A549 (cell line): ENCODE measurements around the gene CEP135. TPM values are rescaled to one million over a fixed set of nuclear protein-coding genes. Genes with fewer than 3 reads are reported as not detected.

ENCODE experiments used
- ATAC-seq, 2 experiments: fragments of 200-7000 bp in 1 of 2; fragments of >200 bp in 1 of 2; cut with Nextera tagmentation in 1 of 2; cut with Tn5 transposase in 1 of 2; 3 replicates each; pipeline versions ENCODE4 v1.8.0 to v1.9.1; 2018 to 2020; ENCODE audit warnings: mild to moderate bottlenecking in 1 of 2, moderate library complexity in 1 of 2
- CTCF ChIA-PET: fragments of 300-600 bp; sonication (Branson Sonifier 250); formaldehyde crosslinking; extraction: SDS; loops from one replicate; lab custom pipeline; 2021; ENCODE audit warnings: antibody characterized with exemption, inconsistent platforms; lab: Yijun Ruan, JAX
- POLR2A ChIA-PET: fragments of 350-600 bp; formaldehyde crosslinking; extraction: SDS; loops from one replicate; lab custom pipeline; 2021; ENCODE audit warnings: antibody characterized with exemption, inconsistent platforms; lab: Yijun Ruan, JAX
- DNase-seq, 2 experiments: peaks; one replicate each; pipeline versions ENCODE4 v3.0.0 to v3.0.0-alpha.2; 2011 to 2016; ENCODE audit warnings: low read depth in 1 of 2, low spot score in 1 of 2
- FAIRE-seq: peaks from 2 replicates; lab custom pipeline; 2011; peaks lifted over from hg19 to GRCh38; lab: Jason Lieb, UNC
- H3K27ac ChIP-seq, 2 experiments: fragments of >200 bp; sonication (Bioruptor Twin); formaldehyde crosslinking; 3 replicates each; pipeline ENCODE4 v1.5.1; 2016 to 2017
- H3K4me1 ChIP-seq: fragments of >200 bp; sonication (Bioruptor Twin); formaldehyde crosslinking; 3 replicates; pipeline ENCODE4 v1.6.1; 2016
- H3K4me2 ChIP-seq: fragments of >200 bp; sonication (Bioruptor Twin); formaldehyde crosslinking; 3 replicates; pipeline ENCODE4 v1.6.1; 2016
- H3K4me3 ChIP-seq: fragments of >200 bp; sonication (Bioruptor Twin); formaldehyde crosslinking; 3 replicates; pipeline ENCODE4 v1.5.1; 2016
- H3K9me3 ChIP-seq: fragments of >200 bp; sonication (Bioruptor Twin); formaldehyde crosslinking; 3 replicates; pipeline ENCODE4 v1.6.1; 2016
- ATOH8 ChIP-seq: fragments of 250-450 bp; sonication (Bioruptor Pico); IDR thresholded peaks from 2 replicates; pipeline ENCODE4 v1.5.0; 2020; ENCODE audit warnings: low read depth, mild to moderate bottlenecking, moderate library complexity
- BHLHE40 ChIP-seq: IDR thresholded peaks from 2 replicates; pipeline ENCODE4 v1.6.1; 2012; ENCODE audit warnings: low read depth, low read length, inconsistent platforms
- CBX2 ChIP-seq: fragments of 200-600 bp; sonication (generic); IDR thresholded peaks from 2 replicates; pipeline ENCODE4 v1.6.1; 2016; ENCODE audit warnings: low read depth, mild to moderate bottlenecking, borderline replicate concordance
- CEBPB ChIP-seq, 2 experiments: fragments of >200 bp in 1 of 2; sonication (Bioruptor Twin) in 1 of 2; formaldehyde crosslinking in 1 of 2; IDR thresholded peaks; 2 replicates each; pipeline ENCODE4 v1.6.1; 2012 to 2016
- CHD4 ChIP-seq: fragments of 200-600 bp; sonication (generic); IDR thresholded peaks from 2 replicates; pipeline ENCODE4 v1.6.1; 2016; ENCODE audit warnings: antibody characterized with exemption, mild to moderate bottlenecking, borderline replicate concordance
- CTCF ChIP-seq: fragments of >200 bp; sonication (Bioruptor Twin); formaldehyde crosslinking; IDR thresholded peaks from 3 replicates; pipeline ENCODE4 v1.5.1; 2016
- E2F6 ChIP-seq: IDR thresholded peaks from 2 replicates; pipeline ENCODE4 v1.6.1; 2012; ENCODE audit warnings: low read depth, borderline replicate concordance
- EHF ChIP-seq: fragments of 250-450 bp; sonication (Bioruptor Pico); IDR thresholded peaks from 2 replicates; pipeline ENCODE4 v1.5.0; 2020; ENCODE audit warnings: mild to moderate bottlenecking
- EHMT2 ChIP-seq: fragments of 200-600 bp; sonication (generic); IDR thresholded peaks from 2 replicates; pipeline ENCODE4 v1.6.1; 2016; ENCODE audit warnings: antibody characterized with exemption, low read depth, mild to moderate bottlenecking, moderate library complexity
- FOXS1 ChIP-seq: fragments of 250-450 bp; sonication (Bioruptor Pico); IDR thresholded peaks from 2 replicates; pipeline ENCODE4 v1.5.0; 2020; ENCODE audit warnings: mild to moderate bottlenecking, moderate library complexity
- GATA3 ChIP-seq: IDR thresholded peaks from 2 replicates; pipeline ENCODE4 v1.6.1; 2012; ENCODE audit warnings: borderline replicate concordance
- HEYL ChIP-seq: fragments of 250-450 bp; sonication (Bioruptor Pico); IDR thresholded peaks from 2 replicates; pipeline ENCODE4 v1.8.0; 2021; ENCODE audit warnings: mild to moderate bottlenecking, moderate library complexity
- HOXA7 ChIP-seq: fragments of 250-450 bp; sonication (Bioruptor Pico); IDR thresholded peaks from 2 replicates; pipeline ENCODE4 v1.5.0; 2020; ENCODE audit warnings: mild to moderate bottlenecking, moderate library complexity
- HOXB5 ChIP-seq: fragments of 250-450 bp; sonication (Bioruptor Pico); IDR thresholded peaks from 2 replicates; pipeline ENCODE4 v1.5.0; 2020; ENCODE audit warnings: mild to moderate bottlenecking, moderate library complexity
- JUN ChIP-seq, 2 experiments: fragments of >200 bp; sonication (Bioruptor Twin); formaldehyde crosslinking; IDR thresholded peaks; 2 replicates in 1 of 2; 3 replicates in 1 of 2; pipeline ENCODE4 v1.6.1; 2016 to 2017
- KDM1A ChIP-seq: fragments of 200-600 bp; sonication (generic); IDR thresholded peaks from 2 replicates; pipeline ENCODE4 v1.6.1; 2016; ENCODE audit warnings: low read depth, mild to moderate bottlenecking
- MAX ChIP-seq: IDR thresholded peaks from 2 replicates; pipeline ENCODE4 v1.6.1; 2012
- MAZ ChIP-seq: fragments of 150-350 bp; IDR thresholded peaks from 2 replicates; pipeline ENCODE4 v1.6.1; 2014; ENCODE audit warnings: antibody characterized with exemption, low read depth, low read length, borderline replicate concordance
- NPAS2 ChIP-seq: fragments of 250-450 bp; sonication (Bioruptor Pico); IDR thresholded peaks from 2 replicates; pipeline ENCODE4 v1.8.0; 2022; ENCODE audit warnings: mild to moderate bottlenecking, moderate library complexity, borderline replicate concordance
- NR3C1 ChIP-seq: fragments of >200 bp; sonication (Bioruptor Twin); formaldehyde crosslinking; IDR thresholded peaks from 3 replicates; pipeline ENCODE4 v1.6.1; 2017
- POLR2A ChIP-seq: IDR thresholded peaks from 2 replicates; pipeline ENCODE4 v1.6.1; 2012; ENCODE audit warnings: mild to moderate bottlenecking, low read length
- RARB ChIP-seq: fragments of 250-450 bp; sonication (Bioruptor Pico); IDR thresholded peaks from 2 replicates; pipeline ENCODE4 v1.8.0; 2021; ENCODE audit warnings: mild to moderate bottlenecking, moderate library complexity
- RFX5 ChIP-seq: fragments of 450-650 bp; IDR thresholded peaks from 2 replicates; pipeline ENCODE4 v1.7.1; 2014; ENCODE audit warnings: antibody characterized with exemption, mild to moderate bottlenecking, moderate library complexity
- RNF2 ChIP-seq: fragments of 200-600 bp; sonication (generic); IDR thresholded peaks from 2 replicates; pipeline ENCODE4 v1.6.1; 2016; ENCODE audit warnings: low read depth, mild to moderate bottlenecking, antibody characterized with exemption, moderate library complexity, borderline replicate concordance
- SMC3 ChIP-seq: fragments of >200 bp; sonication (Bioruptor Twin); formaldehyde crosslinking; IDR thresholded peaks from 3 replicates; pipeline ENCODE4 v1.6.1; 2018; ENCODE audit warnings: inconsistent platforms
- SREBF2 ChIP-seq: fragments of 450-650 bp; IDR thresholded peaks from 2 replicates; pipeline ENCODE4 v1.6.1; 2014; ENCODE audit warnings: mild to moderate bottlenecking, moderate library complexity
- TP53 ChIP-seq: fragments of 250-450 bp; sonication (Bioruptor Pico); IDR thresholded peaks from 2 replicates; pipeline ENCODE4 v1.5.0; 2021; ENCODE audit warnings: mild to moderate bottlenecking, moderate library complexity
- WGBS: methylation state at CpG from one replicate; pipeline ENCODE4 v1.1.6; 2017; ENCODE audit errors: missing lambda C conversion rate; 5-methylcytosine and 5-hydroxymethylcytosine counted together
- polyA plus RNA-seq, 4 experiments: library from polyadenylated mRNA; depleted of rRNA in 3 of 4; stranded (reverse); fragments of >200 nt; fragmentation: RNase III in 1 of 4; extraction: RNeasy Plus Mini Kit Qiagen cat#74134 plus additional on column Dnase treatment in 1 of 4; gene quantifications; 2 replicates in 3 of 4; 3 replicates in 1 of 4; pipeline ENCODE4 v1.2.3, GENCODE V29; 2011 to 2017
- TF ChIP-seq, protein P1 (sequence below): IDR thresholded peaks from 2 replicates; pipeline ENCODE4 v1.6.1; 2012
- TF ChIP-seq, protein P2 (sequence below): fragments of >200 bp; sonication (Bioruptor Twin); formaldehyde crosslinking; IDR thresholded peaks from 2 replicates; pipeline ENCODE4 v1.6.1; 2016

CEP135 gene
- polyA plus RNA-seq, 2 of the 4 experiments (the other 2 are of a cell fraction), result 7.3 to 10.6 TPM

DNA sequence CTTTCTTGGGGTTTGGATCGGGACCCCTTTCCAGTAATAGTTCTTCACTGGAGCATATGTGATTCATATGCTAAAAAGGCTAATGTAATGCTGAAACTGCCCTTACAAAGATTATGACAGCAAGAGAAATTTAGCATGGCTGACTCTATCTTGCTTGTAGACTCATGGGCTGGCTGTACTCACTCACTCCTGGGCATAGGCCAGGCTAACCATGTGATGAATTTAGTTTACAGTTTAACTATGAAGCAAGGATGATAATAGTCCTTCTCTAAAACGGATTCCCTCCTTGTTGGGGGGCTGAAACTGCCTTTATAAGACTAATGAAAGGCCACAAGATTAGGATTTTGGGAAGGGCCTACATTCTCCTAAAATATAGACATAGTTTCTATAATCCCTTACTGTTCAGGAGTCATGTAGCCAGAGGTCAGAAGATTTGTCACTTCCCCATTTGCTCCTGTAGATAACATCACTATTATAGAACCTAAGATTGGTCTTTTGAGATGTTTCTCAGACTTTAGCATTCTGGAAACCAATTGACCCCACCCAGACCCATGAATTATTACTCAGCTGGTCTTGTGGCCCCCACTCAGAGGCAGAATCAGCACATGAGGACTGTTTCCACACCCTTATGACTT is 20.8 kb upstream of the CEP135 start:
- ChIA-PET CTCF (interaction anchor here (1.1 kb wide), 1 partner anchor 21 kb away, joined by 3 read pairs; the partner anchor contains the start of gene CEP135), POLR2A (no interaction called here)
- DNase-seq, result no peak
- Histone ChIP-seq H3K4me2 (no peak overlapping the region), H3K4me3 (no peak overlapping the region), H3K4me1 (no peaks in the 10 kb centered on the region), H3K27ac (no peak overlapping the region), H3K9me3 (no peaks in the 10 kb centered on the region)
- TF ChIP-seq, protein P1, sequence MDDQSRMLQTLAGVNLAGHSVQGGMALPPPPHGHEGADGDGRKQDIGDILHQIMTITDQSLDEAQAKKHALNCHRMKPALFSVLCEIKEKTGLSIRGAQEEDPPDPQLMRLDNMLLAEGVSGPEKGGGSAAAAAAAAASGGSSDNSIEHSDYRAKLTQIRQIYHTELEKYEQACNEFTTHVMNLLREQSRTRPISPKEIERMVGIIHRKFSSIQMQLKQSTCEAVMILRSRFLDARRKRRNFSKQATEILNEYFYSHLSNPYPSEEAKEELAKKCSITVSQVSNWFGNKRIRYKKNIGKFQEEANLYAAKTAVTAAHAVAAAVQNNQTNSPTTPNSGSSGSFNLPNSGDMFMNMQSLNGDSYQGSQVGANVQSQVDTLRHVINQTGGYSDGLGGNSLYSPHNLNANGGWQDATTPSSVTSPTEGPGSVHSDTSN, result no peak
- TF ChIP-seq NPAS2 (CRISPR knock-in tag) (no peak), EHF (CRISPR knock-in tag) (no peak), CHD4 (no peak), MAZ (no peak), MAX (no peak), NR3C1 (no peak), GATA3 (no peak), E2F6 (no peak), CTCF (no peak), TP53 (CRISPR knock-in tag) (no peak), BHLHE40 (no peak), HOXB5 (no peak)
- FAIRE-seq, result no peak
- no peak for ATAC-seq
- 53% methylated on average over 2 of the region's 2 CpGs for WGBS

DNA sequence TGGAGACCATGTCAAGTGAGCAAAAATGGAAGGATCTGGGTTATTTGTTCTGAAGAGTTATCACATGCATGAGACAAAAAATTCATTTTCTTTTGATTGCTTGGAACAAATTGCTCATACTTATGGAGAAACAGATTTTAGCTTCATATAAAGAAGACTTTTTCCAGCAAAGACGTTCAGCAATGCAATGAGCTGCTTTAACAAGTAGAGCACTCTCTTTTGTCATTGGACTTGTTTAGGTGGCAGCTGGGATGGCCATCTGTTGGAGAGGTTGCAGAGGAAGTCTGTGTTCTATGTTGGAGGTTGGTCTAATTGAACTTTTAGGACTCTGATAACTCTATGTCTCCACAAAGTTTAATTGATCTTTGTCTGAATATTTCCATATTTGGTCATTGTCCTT is 19.9 kb upstream of the CEP135 start:
- POLR2A ChIA-PET, result no interaction called here
- H3K4me2 ChIP-seq, result no peak overlapping the region
- H3K9me3 ChIP-seq, result no peaks in the 10 kb centered on the region
- no peak for FAIRE-seq
- no peak for ATAC-seq
- H3K4me3 ChIP-seq, result no peak overlapping the region
- CTCF ChIA-PET, result interaction anchor here (1.1 kb wide), 1 partner anchor 20 kb away, joined by 3 read pairs; the partner anchor contains the start of gene CEP135
- no peak for DNase-seq
- no peaks in the 10 kb centered on the region for H3K4me1 ChIP-seq
- no peak overlapping the region for H3K27ac ChIP-seq
- 15% methylated on average over 1 of the region's 1 CpG for WGBS
- TF ChIP-seq RNF2 (no peak), RARB (CRISPR knock-in tag) (no peak), CBX2 (no peak), EHMT2 (no peak), POLR2A (no peak), SMC3 (no peak), HEYL (CRISPR knock-in tag) (no peak)
- TF ChIP-seq, protein P2, sequence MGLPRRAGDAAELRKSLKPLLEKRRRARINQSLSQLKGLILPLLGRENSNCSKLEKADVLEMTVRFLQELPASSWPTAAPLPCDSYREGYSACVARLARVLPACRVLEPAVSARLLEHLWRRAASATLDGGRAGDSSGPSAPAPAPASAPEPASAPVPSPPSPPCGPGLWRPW, result no peak

DNA sequence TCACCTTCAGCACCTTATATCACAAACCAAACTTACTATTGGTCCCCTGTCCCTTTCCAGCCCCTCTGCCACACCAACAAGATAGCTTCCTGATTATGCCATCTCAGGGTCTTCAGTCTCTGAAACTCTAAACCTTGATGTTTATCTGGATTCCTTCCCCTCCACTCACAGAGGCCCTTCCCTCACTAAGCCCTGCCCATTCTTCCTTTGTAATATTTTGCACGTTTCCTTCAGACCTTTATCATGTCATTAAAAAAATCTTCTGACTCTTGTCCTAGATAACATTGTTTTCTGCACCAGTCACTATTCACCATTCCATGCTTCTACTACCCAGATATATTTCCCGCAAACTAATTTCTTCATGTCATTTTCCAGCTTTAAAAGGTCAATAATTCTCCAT is 17.7 kb upstream of the CEP135 start:
- POLR2A ChIA-PET, result no interaction called here
- no peaks in the 10 kb centered on the region for H3K9me3 ChIP-seq
- DNase-seq (no peak), ATAC-seq (no peak), FAIRE-seq (no peak)
- CTCF ChIA-PET, result interaction anchor here (0.8 to 1.9 kb wide), 3 partner anchors 17 to 174 kb away, joined by 3 to 6 read pairs (median 3); partner anchors contain the start of gene CEP135
- H3K4me2 ChIP-seq, result no peak overlapping the region
- H3K4me1 ChIP-seq, result no peaks in the 10 kb centered on the region
- no peak overlapping the region for H3K4me3 ChIP-seq
- H3K27ac ChIP-seq, result no peak overlapping the region
- 68% methylated on average over 2 of the region's 2 CpGs for WGBS
- no peak for TF ChIP-seq EHF (CRISPR knock-in tag)
- TF ChIP-seq CEBPB (IDR thresholded peaks at IDR 0.05), result no peak
- no peak for TF ChIP-seq RFX5
- TF ChIP-seq FOXS1 (CRISPR knock-in tag), result no peak
- no peak for TF ChIP-seq HOXA7 (CRISPR knock-in tag)
- TF ChIP-seq JUN (IDR thresholded peaks at IDR 0.05), result no peak
- no peak for TF ChIP-seq ATOH8 (CRISPR knock-in tag)
- TF ChIP-seq KDM1A, result no peak
- TF ChIP-seq GATA3, result no peak
- TF ChIP-seq SREBF2, result no peak
- no peak for TF ChIP-seq BHLHE40
- TF ChIP-seq, protein P1, result no peak
